RWPE2 (cell line): ENCODE results near the gene LUM.

ENCODE experiments used
- ATAC-seq: fragments of 200-7000 bp; cut with Tn5 transposase; 3 replicates; pipeline ENCODE4 v1.9.1; 2021; ENCODE audit warnings: low read depth
- DNase-seq: peaks from one replicate; pipeline ENCODE4 v3.0.0-alpha.2; 2020; ENCODE audit warnings: low spot score
- H3K27ac ChIP-seq: fragments of 450-650 bp; 2 replicates; pipeline ENCODE4 v1.5.1; 2017; ENCODE audit warnings: mild to moderate bottlenecking; ENCODE audit not compliant: poor library complexity, severe bottlenecking
- H3K27me3 ChIP-seq: fragments of 250-450 bp; sonication (Bioruptor Pico); 2 replicates; pipeline ENCODE4 v1.5.1; 2021; ENCODE audit warnings: mild to moderate bottlenecking, moderate library complexity; ENCODE audit not compliant: insufficient read depth, poor library complexity, severe bottlenecking
- H3K36me3 ChIP-seq: fragments of 250-450 bp; sonication (Bioruptor Pico); 2 replicates; pipeline ENCODE4 v1.5.1; 2020; ENCODE audit warnings: low read depth, mild to moderate bottlenecking, moderate library complexity
- H3K4me1 ChIP-seq: fragments of 250-450 bp; sonication (Bioruptor Pico); 2 replicates; pipeline ENCODE4 v1.5.1; 2021; ENCODE audit warnings: mild to moderate bottlenecking, moderate library complexity; ENCODE audit not compliant: insufficient read depth, poor library complexity, severe bottlenecking
- H3K4me3 ChIP-seq: fragments of 250-450 bp; sonication (Bioruptor Pico); 2 replicates; pipeline ENCODE4 v1.5.1; 2021; ENCODE audit warnings: mild to moderate bottlenecking, moderate library complexity; ENCODE audit not compliant: severe bottlenecking
- H3K9me3 ChIP-seq: fragments of 250-450 bp; sonication (Bioruptor Pico); 2 replicates; pipeline ENCODE4 v1.5.1; 2021; ENCODE audit warnings: mild to moderate bottlenecking, moderate library complexity; ENCODE audit not compliant: severe bottlenecking
- CTCF ChIP-seq: fragments of 450-650 bp; IDR thresholded peaks from one replicate; pipeline ENCODE4 v1.5.1; 2017; ENCODE audit warnings: mild to moderate bottlenecking, moderate library complexity; ENCODE audit not compliant: poor library complexity, severe bottlenecking

LUM gene

GRCh38 chr12:91099836-91100235, 11.5 kb downstream of the LUM start:
- H3K27ac ChIP-seq: no peak overlapping the region
- H3K36me3 ChIP-seq: no peaks in the 10 kb centered on the region
- DNase-seq (no peak), ATAC-seq (no peak)
- no peaks in the 10 kb centered on the region for H3K9me3 ChIP-seq
- H3K4me3 ChIP-seq: no peak overlapping the region
- no peaks in the 10 kb centered on the region for H3K27me3 ChIP-seq
- no peak for TF ChIP-seq CTCF
- peaks cover 9% of the 10 kb centered on the region for H3K4me1 ChIP-seq

- H3K4me3 ChIP-seq: no peak overlapping the region
- DNase-seq (no peak), ATAC-seq (no peak)
- H3K36me3 ChIP-seq: no peaks in the 10 kb centered on the region
- no peak overlapping the region for H3K27ac ChIP-seq
- H3K4me1 ChIP-seq: peaks cover 9% of the 10 kb centered on the region
- no peak for TF ChIP-seq CTCF
- no peaks in the 10 kb centered on the region for H3K9me3 ChIP-seq
- H3K27me3 ChIP-seq: no peaks in the 10 kb centered on the region
Observed at GRCh38 chr12:91099341-91099740, 12.0 kb downstream of the LUM start.

- ATAC-seq (peak; percentile 96), DNase-seq (no peak)
- Histone ChIP-seq H3K27ac (no peak overlapping the region), H3K27me3 (no peaks in the 10 kb centered on the region), H3K4me1 (peaks cover 9% of the 10 kb centered on the region), H3K4me3 (no peak overlapping the region), H3K9me3 (no peaks in the 10 kb centered on the region), H3K36me3 (no peaks in the 10 kb centered on the region)
- TF ChIP-seq CTCF: no peak
Observed at GRCh38 chr12:91098941-91099340, 12.4 kb downstream of the LUM start.

- DNase-seq (no peak), ATAC-seq (no peak)
- Histone ChIP-seq H3K36me3 (no peaks in the 10 kb centered on the region), H3K9me3 (no peaks in the 10 kb centered on the region), H3K27me3 (no peaks in the 10 kb centered on the region), H3K4me3 (no peak overlapping the region), H3K4me1 (peaks cover 9% of the 10 kb centered on the region), H3K27ac (no peak overlapping the region)
- TF ChIP-seq CTCF: no peak
Observed at GRCh38 chr12:91098461-91098860, 12.8 kb downstream of the LUM start.

GRCh38 chr12:91094957-91095356, 16.3 kb downstream of the LUM start:
- TF ChIP-seq CTCF: no peak
- no peak overlapping the region for H3K27ac ChIP-seq
- H3K4me3 ChIP-seq: no peak overlapping the region
- H3K4me1 ChIP-seq: peaks cover 9% of the 10 kb centered on the region
- H3K36me3 ChIP-seq: no peaks in the 10 kb centered on the region
- ATAC-seq (no peak), DNase-seq (no peak)
- no peaks in the 10 kb centered on the region for H3K9me3 ChIP-seq
- H3K27me3 ChIP-seq: no peaks in the 10 kb centered on the region
